ENCODE measurements around the gene NR4A3. TPM values are rescaled to one million over a fixed set of nuclear protein-coding genes. Genes with fewer than 3 reads are reported as not detected.

Gene NR4A3
- total RNA-seq, 4 donors from 2014 or later = 0.54 to 2.5 (median 1.0) TPM; not detected in 1

DNA sequence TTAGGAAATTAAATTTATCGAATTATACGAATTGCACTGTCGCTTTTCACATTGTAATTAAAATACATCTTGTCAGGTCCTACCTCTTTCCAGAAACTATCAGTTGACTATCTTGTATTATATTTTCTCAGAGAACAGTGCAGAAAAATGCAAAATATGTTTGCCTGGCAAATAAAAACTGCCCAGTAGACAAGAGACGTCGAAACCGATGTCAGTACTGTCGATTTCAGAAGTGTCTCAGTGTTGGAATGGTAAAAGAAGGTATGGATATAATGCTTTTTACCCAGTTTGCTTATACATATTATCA is 10.8 kb downstream of the NR4A3 start:
- no peaks in the 10 kb centered on the region for H3K27me3 ChIP-seq

DNA sequence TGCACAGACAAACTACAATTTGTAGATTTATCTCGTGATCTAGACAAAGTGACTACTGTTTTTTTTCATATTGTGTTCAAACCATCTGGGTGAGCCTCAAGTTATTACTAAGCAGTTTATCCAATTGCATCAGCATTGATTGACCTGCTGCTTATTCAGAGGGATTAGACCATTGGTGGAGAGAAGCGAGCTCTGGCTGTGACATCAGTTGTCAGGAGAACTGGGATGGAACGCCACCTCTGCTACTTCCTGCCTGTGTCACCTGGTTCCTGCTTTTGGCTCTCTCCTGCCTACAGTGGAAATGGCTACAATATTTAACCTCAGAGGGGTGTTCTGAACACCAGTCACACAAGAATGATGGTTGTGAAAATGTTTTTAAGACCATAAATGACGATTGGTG is 12.1 kb downstream of the NR4A3 start:
- Histone ChIP-seq H3K36me3 (no peaks in the 10 kb centered on the region), H3K4me3 (no peak overlapping the region), H3K27me3 (no peaks in the 10 kb centered on the region), H3K4me1 (no peaks in the 10 kb centered on the region), H3K9me3 (no peaks in the 10 kb centered on the region), H3K27ac (no peak overlapping the region)
- no peak for DNase-seq
- TF ChIP-seq, protein P1, sequence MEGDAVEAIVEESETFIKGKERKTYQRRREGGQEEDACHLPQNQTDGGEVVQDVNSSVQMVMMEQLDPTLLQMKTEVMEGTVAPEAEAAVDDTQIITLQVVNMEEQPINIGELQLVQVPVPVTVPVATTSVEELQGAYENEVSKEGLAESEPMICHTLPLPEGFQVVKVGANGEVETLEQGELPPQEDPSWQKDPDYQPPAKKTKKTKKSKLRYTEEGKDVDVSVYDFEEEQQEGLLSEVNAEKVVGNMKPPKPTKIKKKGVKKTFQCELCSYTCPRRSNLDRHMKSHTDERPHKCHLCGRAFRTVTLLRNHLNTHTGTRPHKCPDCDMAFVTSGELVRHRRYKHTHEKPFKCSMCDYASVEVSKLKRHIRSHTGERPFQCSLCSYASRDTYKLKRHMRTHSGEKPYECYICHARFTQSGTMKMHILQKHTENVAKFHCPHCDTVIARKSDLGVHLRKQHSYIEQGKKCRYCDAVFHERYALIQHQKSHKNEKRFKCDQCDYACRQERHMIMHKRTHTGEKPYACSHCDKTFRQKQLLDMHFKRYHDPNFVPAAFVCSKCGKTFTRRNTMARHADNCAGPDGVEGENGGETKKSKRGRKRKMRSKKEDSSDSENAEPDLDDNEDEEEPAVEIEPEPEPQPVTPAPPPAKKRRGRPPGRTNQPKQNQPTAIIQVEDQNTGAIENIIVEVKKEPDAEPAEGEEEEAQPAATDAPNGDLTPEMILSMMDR (IDR thresholded peaks at IDR 0.05) = no peak
- no peak for TF ChIP-seq POLR2A (IDR thresholded peaks at IDR 0.05)

More for the DNA sequence above, 10.8 kb downstream of the NR4A3 start:
- no peaks in the 10 kb centered on the region for H3K4me1 ChIP-seq
- no peaks in the 10 kb centered on the region for H3K36me3 ChIP-seq
- TF ChIP-seq POLR2A (IDR thresholded peaks at IDR 0.05) = no peak
- TF ChIP-seq, protein P1 (IDR thresholded peaks at IDR 0.05) = no peak
- no peak for DNase-seq
- no peaks in the 10 kb centered on the region for H3K9me3 ChIP-seq
- H3K4me3 ChIP-seq = no peak overlapping the region
- H3K27ac ChIP-seq = no peak overlapping the region

GRCh38 chr9:99834474-99834873 is 12.8 kb downstream of the NR4A3 start:
- H3K27ac ChIP-seq = no peak overlapping the region
- no peak overlapping the region for H3K4me3 ChIP-seq
- no peak for DNase-seq
- H3K36me3 ChIP-seq = no peaks in the 10 kb centered on the region
- TF ChIP-seq, protein P1 (IDR thresholded peaks at IDR 0.05) = no peak
- no peak for TF ChIP-seq POLR2A (IDR thresholded peaks at IDR 0.05)
- no peaks in the 10 kb centered on the region for H3K4me1 ChIP-seq
- H3K9me3 ChIP-seq = no peaks in the 10 kb centered on the region
- no peaks in the 10 kb centered on the region for H3K27me3 ChIP-seq

GRCh38 chr9:99835142-99835541 is 13.5 kb downstream of the NR4A3 start:
- H3K9me3 ChIP-seq = no peaks in the 10 kb centered on the region
- H3K4me1 ChIP-seq = no peaks in the 10 kb centered on the region
- no peak for TF ChIP-seq POLR2A (IDR thresholded peaks at IDR 0.05)
- TF ChIP-seq, protein P1 (IDR thresholded peaks at IDR 0.05) = no peak
- no peak overlapping the region for H3K27ac ChIP-seq
- H3K4me3 ChIP-seq = no peak overlapping the region
- no peaks in the 10 kb centered on the region for H3K27me3 ChIP-seq
- H3K36me3 ChIP-seq = no peaks in the 10 kb centered on the region
- DNase-seq = no peak

DNA sequence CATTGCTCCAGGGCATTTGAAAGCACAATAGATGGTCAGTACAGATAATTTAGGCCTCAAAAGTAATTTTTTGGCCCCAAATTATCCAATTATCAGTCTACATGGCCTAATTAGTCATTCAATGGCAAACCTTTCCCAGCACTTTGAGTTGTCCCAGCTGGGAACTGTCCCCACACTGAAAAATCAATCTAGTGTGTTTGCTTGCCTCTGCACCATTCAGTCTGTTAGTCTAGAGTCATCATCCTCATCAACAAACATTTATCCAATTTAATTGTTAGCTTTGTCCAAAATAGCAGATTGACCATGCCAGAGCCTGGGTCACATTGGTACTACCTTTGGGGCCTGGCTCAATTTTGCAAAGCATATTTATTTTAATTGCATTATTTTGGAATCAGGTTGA is 13.9 kb downstream of the NR4A3 start:
- DNase-seq = no peak
- Histone ChIP-seq H3K4me3 (no peak overlapping the region), H3K4me1 (no peaks in the 10 kb centered on the region), H3K27ac (no peak overlapping the region), H3K9me3 (no peaks in the 10 kb centered on the region), H3K36me3 (no peaks in the 10 kb centered on the region), H3K27me3 (no peaks in the 10 kb centered on the region)
- TF ChIP-seq, protein P1 (IDR thresholded peaks at IDR 0.05) = no peak
- TF ChIP-seq POLR2A (IDR thresholded peaks at IDR 0.05) = no peak

- no peaks in the 10 kb centered on the region for H3K36me3 ChIP-seq
- H3K27ac ChIP-seq = no peak overlapping the region
- no peak for TF ChIP-seq POLR2A (IDR thresholded peaks at IDR 0.05)
- TF ChIP-seq, protein P1 (IDR thresholded peaks at IDR 0.05) = no peak
- H3K4me3 ChIP-seq = no peak overlapping the region
- H3K9me3 ChIP-seq = no peaks in the 10 kb centered on the region
- no peak for DNase-seq
- no peaks in the 10 kb centered on the region for H3K27me3 ChIP-seq
- no peaks in the 10 kb centered on the region for H3K4me1 ChIP-seq
These were observed 18.4 kb downstream of the NR4A3 start for GRCh38 chr9:99840072-99840471.

Data from Peyer's patch (tissue), 4 donors.